ENCODE results near the gene IRAK1. TPM values are rescaled to one million over a fixed set of nuclear protein-coding genes. Genes with fewer than 3 reads are reported as not detected.

IRAK1 gene
- total and polyA plus RNA-seq, 9 of the 15 experiments (the other 6 are each of a cell fraction or from before 2014, with no cell fraction given): 11.6 to 261 (median 91.6) TPM

GRCh38 chrX:154057791-154058190 lies 38.1 kb upstream of the IRAK1 start (continued):
- TF ChIP-seq TAL1 (IDR thresholded peaks at IDR 0.05): no peak

GRCh38 chrX:154056770-154057241 lies 37.1 kb upstream of the IRAK1 start:
- H3K27ac ChIP-seq (ENCODE audit: extremely low read depth, low read depth, low read length): no peak overlapping the region
- no peak for DNase-seq (ENCODE audit: extremely low read depth in 1 of 4, low spot score in 3 of 4)
- peaks cover 0 to under 1% of the 10 kb centered on the region in 2 experiments; a peak in 2 of 5 replicates for H3K4me1 ChIP-seq (replicated peaks in 1 of 2; ENCODE audit: control insufficient read depth in 2 of 2, insufficient read depth in 2 of 2, low read length in 2 of 2)
- H3K9ac ChIP-seq (ENCODE audit: insufficient read depth in 1 of 2, low read depth in 2 of 2, low read length in 2 of 2): no peak overlapping the region
- H3K4me2 ChIP-seq (ENCODE audit: insufficient read depth, low read length): no peak overlapping the region
- no peaks in the 10 kb centered on the region for H3K27me3 ChIP-seq (ENCODE audit: control insufficient read depth in 2 of 2, insufficient read depth in 2 of 2, low read length in 2 of 2)
- no peak for FAIRE-seq
- no peaks in the 10 kb centered on the region for H3K9me3 ChIP-seq (replicated peaks; ENCODE audit: control insufficient read depth, insufficient read depth, low read depth, low read length)
- H4K20me1 ChIP-seq (replicated peaks; ENCODE audit: control insufficient read depth, insufficient read depth, low read length): peaks cover 23% of the 10 kb centered on the region
- TF ChIP-seq MAX (CRISPR knock-in tag; IDR thresholded peaks at IDR 0.05) (0 out of 2 replicates have a peak, but pooled peaks have one; percentile 23), BCOR (IDR thresholded peaks at IDR 0.05) (no peak), MYC (IDR thresholded peaks at IDR 0.05; ENCODE audit: low read depth, low read length) (0 out of 2 replicates have a peak, but pooled peaks have one; percentile 31), MYC (CRISPR knock-in tag; IDR thresholded peaks at IDR 0.05; ENCODE audit: borderline replicate concordance, low read depth) (no peak), EHMT2 (IDR thresholded peaks at IDR 0.05) (no peak), CEBPG (CRISPR knock-in tag; IDR thresholded peaks at IDR 0.05) (peak; percentile 74; the same call in 1 of the 2 replicates), CEBPG (tag; conservative IDR thresholded peaks at IDR 0.05 in 1 of 2, IDR thresholded peaks at IDR 0.05 in 1 of 2) (no peak), PHF8 (IDR thresholded peaks at IDR 0.05; ENCODE audit: borderline replicate concordance, low read length) (no peak)
- TSS peak; percentile 25 for BruUV-seq (replicated peaks)
- no peak overlapping the region for H3K4me3 ChIP-seq
- ChIA-PET POLR2A (interaction anchor here (0.8 to 1.0 kb wide), 2 partner anchors 14 to 18 kb away, joined by 3 read pairs; no protein-coding TSS in a partner anchor), CTCF (ENCODE audit: low intra/inter-chr PET ratio) (no interaction called here)
- peaks cover 58% of the 10 kb centered on the region for H3K36me3 ChIP-seq (ENCODE audit: control insufficient read depth, insufficient read depth, low read length)
- intact Hi-C loops (cut with micrococcal nuclease) (no loop called here), in situ Hi-C loops (cut with MboI) (no loop called here)
- no peak overlapping the region for H2AFZ ChIP-seq (ENCODE audit: low read depth, low read length)
- no peak for ATAC-seq
- 70% methylated on average over 8 of the region's 8 CpGs for WGBS (ENCODE audit: insufficient coverage, low coverage, missing lambda C conversion rate)
- peaks cover 78% of the 10 kb centered on the region for H3K79me2 ChIP-seq (ENCODE audit: control insufficient read depth, insufficient read depth, low read length)
- no peaks in the 10 kb centered on the region for H3K9me1 ChIP-seq (ENCODE audit: control insufficient read depth, insufficient read depth, low read length)
